T-helper 9 cell (primary cell): ENCODE data around the gene PXDN.
"Not testable (repeated sequence)": the region's sequence is repeated elsewhere in the genome, so short reads cannot be mapped to it uniquely, and the experiment has no call there.

ENCODE experiments used
- DNase-seq: peaks from one replicate; pipeline ENCODE4 v3.0.0-alpha.2; 2020

The PXDN gene

DNA sequence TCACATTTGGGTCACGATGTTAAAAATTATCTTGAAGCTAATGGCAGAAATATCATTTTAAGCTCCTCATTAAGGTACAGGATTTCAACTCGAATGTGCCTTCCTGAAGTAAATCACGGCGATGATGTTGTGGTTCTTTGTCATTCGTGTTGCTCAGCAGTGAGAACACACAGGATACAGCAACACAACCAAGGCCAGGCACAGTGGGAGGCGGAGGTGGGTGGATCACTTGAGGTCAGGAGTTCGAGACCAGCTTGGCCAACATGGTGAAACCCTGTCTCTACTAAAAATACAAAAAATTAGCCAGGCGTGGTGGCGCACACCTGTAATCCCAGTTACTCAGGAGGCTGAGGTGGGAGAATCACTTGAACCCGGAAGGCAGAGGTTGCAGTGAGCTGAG lies 43.9 kb downstream of the PXDN start:
- DNase-seq = not testable (repeated sequence)

- DNase-seq = no peak
Measured at GRCh38 chr2:1698188-1698945, 45.9 kb downstream of the PXDN start.

GRCh38 chr2:1697601-1698000 lies 46.7 kb downstream of the PXDN start:
- no peak for DNase-seq

DNA sequence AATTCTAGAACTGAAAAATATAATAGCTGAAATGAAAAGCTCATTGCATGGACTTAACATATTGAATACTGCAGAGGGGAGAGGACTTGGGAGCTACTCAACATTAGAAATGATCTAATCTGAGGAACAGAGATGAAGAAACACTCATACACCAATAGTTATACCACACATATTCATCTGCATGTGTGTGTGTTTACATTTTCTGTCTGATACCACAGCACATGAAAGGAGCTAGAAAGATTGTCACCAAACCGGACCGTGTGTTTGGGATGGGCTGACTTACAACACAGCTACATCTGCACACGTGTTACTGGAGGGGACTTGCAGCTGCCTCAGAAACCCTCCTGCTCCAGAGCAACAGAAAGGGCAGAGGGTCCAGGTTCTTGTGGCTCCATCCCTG lies 47.8 kb downstream of the PXDN start:
- no peak for DNase-seq

DNA sequence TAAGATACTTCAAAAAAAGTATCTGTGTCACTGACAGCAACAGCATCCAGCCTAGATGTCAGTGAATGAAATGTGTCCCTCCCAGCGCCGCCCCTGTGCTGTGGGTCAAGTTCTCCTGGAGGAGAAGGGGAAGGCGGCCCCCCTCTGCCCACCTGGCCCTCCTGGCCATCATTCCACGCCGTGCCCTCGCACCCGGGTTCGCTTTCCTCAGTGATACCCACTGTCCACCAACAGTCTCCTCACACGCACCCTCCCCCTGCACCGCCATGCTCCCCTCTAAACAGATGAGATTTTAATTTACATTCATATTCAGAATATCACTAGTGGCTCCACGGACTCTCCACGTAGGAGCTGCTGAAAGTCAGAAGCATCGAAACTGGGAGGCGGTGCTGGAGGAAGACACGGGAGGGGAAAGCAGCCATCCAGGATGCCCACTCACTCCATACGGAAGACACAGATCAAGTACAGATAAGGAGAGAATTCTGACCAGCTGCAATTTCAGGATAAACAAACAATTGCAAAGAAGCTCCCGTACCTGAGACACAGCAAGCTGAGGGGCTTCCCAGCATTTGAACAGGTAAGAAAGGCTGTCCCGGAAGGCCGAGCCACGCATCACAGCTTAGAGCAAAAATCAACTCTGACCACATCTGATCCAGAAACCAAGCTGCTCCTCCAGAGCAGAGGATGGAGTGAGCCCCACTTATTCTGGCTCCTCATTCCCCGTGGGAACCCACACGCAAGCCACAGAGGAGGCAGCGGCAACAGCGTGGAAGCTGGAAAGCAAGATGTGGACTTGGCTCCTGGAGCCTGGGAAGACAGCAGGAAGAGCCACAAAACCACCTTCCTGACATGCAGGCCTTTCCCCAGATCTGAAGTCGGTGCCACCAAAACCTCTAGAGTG lies 49.7 kb downstream of the PXDN start:
- no peak for DNase-seq

DNA sequence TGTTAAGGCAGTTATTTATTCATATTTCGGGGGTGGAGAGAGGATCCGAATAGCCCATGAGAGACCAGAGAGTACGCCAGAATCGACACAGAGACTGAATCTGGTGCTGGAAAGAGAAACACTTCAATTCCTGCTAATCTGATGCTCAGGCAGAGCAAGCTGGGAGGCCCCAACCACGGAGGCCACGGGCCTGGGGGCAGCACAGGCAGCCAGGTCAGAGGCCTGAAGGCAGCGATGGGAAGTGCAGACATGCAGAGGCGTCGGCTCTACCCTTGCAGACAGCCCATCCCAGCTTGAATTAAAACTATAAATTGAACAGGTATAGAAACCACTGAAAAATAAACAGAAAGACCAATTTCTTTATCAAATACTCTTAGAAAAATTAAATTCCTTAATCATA lies 50.6 kb downstream of the PXDN start:
- no peak for DNase-seq

DNA sequence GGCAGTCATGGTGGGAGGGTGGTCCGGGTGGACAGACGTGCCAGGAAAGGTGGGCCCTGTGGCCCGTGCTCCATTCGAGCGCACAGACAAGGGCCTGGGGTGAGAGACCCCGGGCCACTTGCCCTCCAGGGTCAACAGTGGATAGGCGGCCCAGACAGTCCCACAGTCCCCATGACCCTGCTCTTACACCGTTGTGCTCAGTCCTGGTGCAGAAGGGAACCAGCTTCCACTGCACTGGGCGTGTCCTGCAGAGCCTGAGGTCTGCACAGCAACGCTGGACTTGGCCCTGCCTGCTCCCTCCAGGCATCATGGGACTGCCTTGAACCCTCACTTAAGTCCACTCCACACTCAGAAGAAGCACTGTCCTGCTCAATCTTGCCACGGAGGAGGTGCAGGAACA lies 52.0 kb downstream of the PXDN start:
- no peak for DNase-seq

DNA sequence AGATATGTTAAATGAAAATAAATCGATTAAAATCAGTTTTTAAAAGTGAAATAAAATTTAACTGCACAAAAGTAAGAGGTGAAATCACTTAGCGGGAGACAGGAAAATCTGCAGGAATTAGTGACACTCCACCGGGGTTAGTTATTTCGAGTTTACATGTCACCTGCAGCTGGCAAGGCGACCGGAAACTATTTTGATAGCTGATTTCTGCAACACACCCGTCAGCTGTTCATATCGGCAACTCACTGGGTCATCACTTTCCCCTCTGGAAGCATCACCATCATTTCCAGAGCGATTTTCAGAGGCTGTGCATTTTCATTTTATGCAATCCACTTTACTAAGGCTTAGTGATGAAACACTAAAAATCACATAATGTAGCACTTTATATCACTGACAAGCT lies 52.9 kb downstream of the PXDN start:
- DNase-seq = no peak

DNA sequence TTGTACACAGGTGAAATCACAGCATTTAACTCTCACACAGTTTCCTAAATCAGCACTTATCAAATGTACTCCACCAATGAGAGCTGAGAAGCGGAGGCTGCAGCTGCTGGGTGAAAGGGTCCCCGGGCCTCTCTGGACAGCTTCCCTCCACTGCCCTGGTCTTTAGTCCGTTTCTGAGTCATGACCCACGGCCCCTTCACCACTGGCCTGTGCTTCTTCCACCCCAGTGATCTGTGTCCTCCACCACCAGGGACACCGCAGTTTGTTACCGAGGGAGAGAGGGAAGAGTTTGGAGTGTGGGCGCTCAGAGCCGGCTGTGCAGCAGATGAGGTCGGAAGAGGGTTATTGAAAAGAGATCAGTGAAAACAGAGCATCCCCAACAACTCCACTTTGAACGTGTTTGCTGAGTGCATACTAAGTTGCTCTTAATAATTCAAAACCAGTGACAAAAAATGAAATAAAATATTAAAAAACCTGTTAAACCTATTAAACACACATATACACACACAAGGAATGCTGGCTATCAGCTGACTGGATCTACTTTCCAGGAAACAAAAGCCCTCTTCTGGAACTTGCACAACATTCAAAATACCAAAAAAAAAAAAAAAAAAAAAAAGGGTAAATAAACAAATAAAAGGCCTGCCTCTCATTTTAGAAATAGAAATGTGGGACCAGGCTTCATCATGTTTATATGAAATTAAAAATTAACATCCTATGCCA lies 54.1 kb downstream of the PXDN start:
- no peak for DNase-seq

DNA sequence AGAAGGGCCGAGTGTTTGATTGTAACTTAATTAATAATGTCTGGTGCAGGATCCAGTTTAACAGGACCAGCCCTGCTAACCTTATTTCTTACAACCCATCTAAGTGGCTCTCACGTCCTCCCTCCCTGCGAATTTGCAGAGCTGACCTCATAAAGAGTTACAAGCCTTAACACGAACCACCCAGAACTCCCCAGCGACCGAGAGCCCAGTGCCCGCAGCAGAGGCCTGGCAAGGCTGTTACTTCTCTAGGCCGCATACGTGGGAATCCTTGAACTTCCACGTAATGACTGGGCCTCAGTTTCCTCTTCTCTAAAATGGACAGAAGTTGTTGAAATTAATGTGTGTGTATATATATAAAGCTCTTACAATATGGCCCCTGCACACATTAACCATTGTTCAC lies 55.5 kb downstream of the PXDN start:
- DNase-seq = no peak

DNA sequence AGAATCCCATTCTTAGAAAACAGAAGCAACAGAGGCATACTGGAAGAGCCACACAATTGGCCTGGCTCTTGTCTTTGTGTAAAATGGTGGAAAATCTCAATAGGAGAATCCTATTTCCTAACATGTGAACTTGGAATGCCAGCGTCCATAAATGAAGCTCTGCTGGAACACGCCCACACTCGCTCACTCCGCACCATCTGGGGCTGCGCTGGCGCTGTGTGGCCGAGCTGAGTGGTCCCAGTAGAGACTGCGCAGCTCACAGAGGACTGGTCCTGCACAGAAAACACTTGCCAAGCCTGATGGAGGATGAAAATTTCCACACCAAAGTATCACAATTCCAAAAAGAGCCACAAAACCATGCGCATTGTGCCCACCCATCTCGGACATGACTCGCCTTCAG lies 56.2 kb downstream of the PXDN start:
- DNase-seq = no peak

DNA sequence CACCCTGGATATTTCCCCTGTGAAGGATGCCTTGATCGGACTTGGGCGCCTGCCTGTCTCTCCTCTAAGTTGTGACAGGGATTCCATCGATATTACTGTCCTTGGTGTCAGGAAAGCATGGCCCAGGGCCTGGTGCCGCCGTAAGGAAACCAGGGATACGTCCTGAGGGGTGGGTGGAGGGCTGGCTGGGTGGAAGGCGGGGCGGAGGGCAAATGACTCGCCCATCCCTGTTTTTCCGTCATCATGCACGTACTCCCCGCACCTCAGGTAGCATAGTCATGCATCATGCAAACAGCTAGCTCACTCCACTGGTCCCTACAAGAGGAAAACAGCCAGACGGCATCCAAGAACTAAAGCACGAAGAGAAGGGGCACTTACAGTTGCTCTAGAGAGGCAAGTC lies 57.1 kb downstream of the PXDN start:
- DNase-seq = no peak

DNA sequence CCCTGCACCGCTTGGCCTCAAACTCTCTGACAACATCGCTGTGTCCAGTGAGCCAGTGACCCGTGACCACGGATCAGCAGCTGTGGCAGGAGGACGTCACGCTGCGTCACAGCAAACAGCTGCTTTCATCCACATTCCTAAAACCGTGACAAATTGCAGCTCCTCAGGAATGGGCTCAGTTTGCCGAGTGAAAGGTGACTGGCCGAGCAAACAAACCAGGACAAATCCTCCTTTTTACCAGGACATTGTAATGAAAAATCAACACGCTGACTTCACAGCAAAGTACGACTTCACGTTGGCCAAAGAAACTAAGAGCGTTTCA lies 57.6 kb downstream of the PXDN start:
- no peak for DNase-seq

- DNase-seq = no peak
Measured at GRCh38 chr2:1685957-1686783, 58.1 kb downstream of the PXDN start.

DNA sequence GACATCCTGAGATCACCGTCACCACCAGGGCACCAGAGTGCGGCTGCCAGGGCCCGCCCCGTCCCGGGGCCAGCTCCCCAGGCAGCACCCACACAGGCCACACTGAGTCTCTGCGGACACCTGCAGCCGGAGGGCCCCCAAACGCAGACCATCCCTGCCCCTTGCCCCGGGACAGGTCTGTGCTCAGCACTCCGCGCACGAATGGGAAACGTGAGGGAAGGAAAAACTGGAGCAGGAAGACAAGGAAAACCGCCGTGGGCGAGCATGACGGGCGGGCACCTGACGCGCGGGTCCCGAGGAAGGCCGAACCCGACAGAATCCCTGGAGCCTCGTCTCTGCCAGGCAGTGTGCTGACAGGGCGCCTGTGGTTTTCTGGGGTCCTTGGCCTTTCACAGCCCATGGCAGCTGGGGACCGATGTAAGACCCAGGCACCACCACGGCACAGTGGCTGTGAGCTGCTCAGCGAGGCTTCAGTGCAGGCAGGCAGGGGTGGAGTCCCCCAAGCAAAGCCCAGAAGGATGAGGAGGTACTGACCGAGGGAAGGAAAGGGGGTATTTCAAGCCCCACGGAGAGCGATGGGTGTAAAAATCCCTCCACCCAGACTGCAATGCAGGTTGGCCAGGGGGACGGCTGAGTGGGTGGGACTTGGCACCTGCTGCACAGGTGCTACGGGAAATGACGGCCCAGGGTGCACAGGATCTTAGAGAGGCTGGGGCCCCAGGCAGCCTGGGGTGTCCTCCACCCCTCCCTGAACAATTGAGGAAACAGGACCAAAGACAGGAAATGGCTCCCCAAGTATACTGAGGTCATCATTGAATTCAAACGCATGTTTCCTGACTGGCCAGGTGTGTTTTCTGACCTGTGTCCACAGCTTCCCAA lies 59.0 kb downstream of the PXDN start:
- no peak for DNase-seq

DNA sequence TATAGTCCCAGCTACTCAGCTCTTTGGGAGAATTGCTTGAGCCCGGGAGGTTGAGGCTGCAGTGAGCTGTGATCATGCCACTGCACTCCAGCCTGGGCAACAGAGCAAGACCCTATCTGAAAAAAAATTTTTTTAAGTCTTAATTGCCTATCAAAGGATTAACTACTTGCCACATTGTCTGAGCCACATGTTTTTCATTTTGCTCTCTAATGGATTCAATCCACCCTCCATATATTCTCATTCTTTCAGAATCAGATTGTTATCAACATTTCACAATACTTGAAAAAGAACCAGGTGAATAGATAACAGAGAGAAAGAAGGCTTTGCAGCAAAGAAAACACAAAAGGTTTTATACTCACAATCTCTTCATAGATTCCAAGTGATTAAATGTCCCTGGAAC lies 61.0 kb downstream of the PXDN start:
- no peak for DNase-seq

DNA sequence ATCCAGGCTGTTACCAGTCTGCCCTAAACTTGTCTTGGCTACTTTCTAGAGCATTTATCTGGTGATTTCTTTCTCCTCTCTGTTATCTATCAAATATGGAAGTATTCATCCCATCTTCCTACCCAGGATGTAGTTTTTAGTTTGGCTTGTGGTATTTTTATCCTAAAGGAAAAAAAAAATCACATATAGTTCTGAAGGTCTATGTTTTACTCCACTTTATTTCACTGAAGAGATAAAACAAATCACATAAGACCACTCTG lies 62.2 kb downstream of the PXDN start:
- DNase-seq = no peak

- DNase-seq = no peak
Measured at GRCh38 chr2:1681323-1682180, 62.8 kb downstream of the PXDN start.

GRCh38 chr2:1681017-1681318 lies 63.3 kb downstream of the PXDN start:
- DNase-seq = no peak

- no peak for DNase-seq
Measured at GRCh38 chr2:1680222-1681016, 63.9 kb downstream of the PXDN start.
